HFFc6 (cell line): Measurements from ENCODE around the gene SLC13A3. TPM values are rescaled to one million over a fixed set of nuclear protein-coding genes. Genes with fewer than 3 reads are reported as not detected.

Experiments used
- DNase-seq: peaks from one replicate; pipeline ENCODE4 v3.0.0-alpha.2; 2018
- H3K27ac Mint-ChIP-seq: 2 replicates; pipeline ENCODE4 v1.8.0; 2020; ENCODE audit warnings: mild to moderate bottlenecking, mixed read lengths
- H3K27me3 Mint-ChIP-seq: 2 replicates; pipeline ENCODE4 v1.8.0; 2021; ENCODE audit warnings: mild to moderate bottlenecking, moderate library complexity, mixed read lengths; ENCODE audit not compliant: insufficient read depth
- H3K36me3 Mint-ChIP-seq: 2 replicates; pipeline ENCODE4 v1.8.0; 2021; ENCODE audit warnings: low read depth, mixed read lengths
- H3K4me1 Mint-ChIP-seq: 2 replicates; pipeline ENCODE4 v1.8.0; 2020; ENCODE audit warnings: low read depth, mixed read lengths
- H3K4me3 Mint-ChIP-seq: 2 replicates; pipeline ENCODE4 v1.8.0; 2020; ENCODE audit warnings: mild to moderate bottlenecking, moderate library complexity, mixed read lengths
- H3K9me3 Mint-ChIP-seq: 2 replicates; pipeline ENCODE4 v1.8.0; 2020; ENCODE audit warnings: mild to moderate bottlenecking, mixed read lengths
- CTCF ChIP-seq: fragments of 200-600 bp; sonication (generic); IDR thresholded peaks from 2 replicates; pipeline ENCODE4 v1.5.0; 2021; ENCODE audit warnings: antibody characterized with exemption, mild to moderate bottlenecking
- total RNA-seq, 6 experiments: library from RNA; stranded (reverse); fragmentation: NEBNext Ultra II Directional; extraction: Animal tissue kit (Norgen Biotek cat#: 25700); gene quantifications; 2 replicates in 1 of 6; 3 replicates in 5 of 6; pipeline ENCODE4 v1.2.3, GENCODE V29; 2021

The SLC13A3 gene
- total RNA-seq, 6 experiments from 2014 or later: 2.3 to 3.5 (median 2.7) TPM

- Mint-ChIP-seq H3K36me3 (peaks cover 3% of the 10 kb centered on the region), H3K4me1 (no peaks in the 10 kb centered on the region), H3K27me3 (no peaks in the 10 kb centered on the region; the same call in 1 of the 2 replicates), H3K27ac (no peak overlapping the region), H3K9me3 (peaks cover 3% of the 10 kb centered on the region), H3K4me3 (no peak overlapping the region)
- no peak for TF ChIP-seq CTCF
- DNase-seq: no peak
These were observed 14.3 kb upstream of the SLC13A3 start for GRCh38 chr20:46665602-46666001.

DNA sequence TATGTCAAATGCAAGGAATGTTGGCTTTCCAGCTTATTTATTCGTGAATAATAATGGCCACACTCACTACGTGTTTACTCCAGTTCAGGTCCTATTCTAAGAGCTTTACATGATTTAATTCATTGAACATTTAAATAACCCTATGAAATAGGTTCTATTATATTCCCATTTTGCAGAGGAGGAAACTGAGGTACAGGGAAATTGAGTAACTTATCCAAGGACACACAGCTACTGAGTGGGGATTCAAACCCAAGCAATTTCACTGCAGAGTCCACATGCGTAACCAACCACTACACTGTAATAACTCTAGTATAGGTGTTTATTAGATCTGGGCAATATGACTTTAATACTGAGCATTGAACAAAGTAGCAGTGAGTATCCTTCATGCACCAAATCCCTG lies 12.3 kb upstream of the SLC13A3 start:
- H3K27ac Mint-ChIP-seq: no peak overlapping the region
- peaks cover 1% of the 10 kb centered on the region for H3K27me3 Mint-ChIP-seq
- no peaks in the 10 kb centered on the region for H3K9me3 Mint-ChIP-seq
- H3K4me3 Mint-ChIP-seq: no peak overlapping the region
- no peak for TF ChIP-seq CTCF
- DNase-seq: no peak
- H3K36me3 Mint-ChIP-seq: no peaks in the 10 kb centered on the region
- H3K4me1 Mint-ChIP-seq: no peaks in the 10 kb centered on the region

- no peak for DNase-seq
- TF ChIP-seq CTCF: no peak
- Mint-ChIP-seq H3K9me3 (no peaks in the 10 kb centered on the region), H3K4me3 (no peak overlapping the region), H3K27ac (no peak overlapping the region), H3K36me3 (no peaks in the 10 kb centered on the region), H3K4me1 (no peaks in the 10 kb centered on the region), H3K27me3 (peaks cover 1% of the 10 kb centered on the region)
These were observed 10.4 kb upstream of the SLC13A3 start for GRCh38 chr20:46661659-46662058.

- H3K27me3 Mint-ChIP-seq: peaks cover 1% of the 10 kb centered on the region
- no peak overlapping the region for H3K4me3 Mint-ChIP-seq
- no peaks in the 10 kb centered on the region for H3K9me3 Mint-ChIP-seq
- no peak for TF ChIP-seq CTCF
- no peaks in the 10 kb centered on the region for H3K36me3 Mint-ChIP-seq
- no peaks in the 10 kb centered on the region for H3K4me1 Mint-ChIP-seq
- no peak overlapping the region for H3K27ac Mint-ChIP-seq
- DNase-seq: no peak
These were observed 9.2 kb upstream of the SLC13A3 start for GRCh38 chr20:46660487-46660886.

- H3K27ac Mint-ChIP-seq: no peak overlapping the region
- no peaks in the 10 kb centered on the region for H3K36me3 Mint-ChIP-seq
- H3K4me1 Mint-ChIP-seq: no peaks in the 10 kb centered on the region
- no peak overlapping the region for H3K4me3 Mint-ChIP-seq
- H3K27me3 Mint-ChIP-seq: peaks cover 1% of the 10 kb centered on the region; the same call in 1 of the 2 replicates
- H3K9me3 Mint-ChIP-seq: no peaks in the 10 kb centered on the region
- TF ChIP-seq CTCF: no peak
- DNase-seq: no peak
These were observed 6.4 kb upstream of the SLC13A3 start for GRCh38 chr20:46657618-46658017.

DNA sequence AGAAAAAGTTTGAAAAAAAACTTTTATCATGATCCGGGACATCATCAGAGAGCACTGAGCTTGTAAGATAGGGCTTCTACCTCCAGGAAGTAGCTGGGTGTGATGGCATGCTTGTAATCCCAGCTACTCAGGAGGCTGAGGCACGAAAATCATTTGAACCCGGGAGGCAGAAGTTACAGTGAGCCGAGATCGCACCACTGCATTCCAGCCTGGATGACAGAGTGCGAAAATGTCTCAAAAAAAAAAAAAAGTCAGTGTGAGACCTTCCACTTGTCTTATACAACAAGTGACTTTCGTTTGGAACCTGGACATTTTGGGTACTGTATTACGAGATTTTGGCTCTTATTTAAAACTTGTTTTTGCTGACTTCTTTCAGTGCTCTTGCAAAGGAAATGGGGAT lies 5.9 kb upstream of the SLC13A3 start:
- no peak for TF ChIP-seq CTCF
- H3K4me3 Mint-ChIP-seq: no peak overlapping the region
- no peak overlapping the region for H3K27ac Mint-ChIP-seq
- peaks cover 1% of the 10 kb centered on the region; the same call in 1 of the 2 replicates for H3K27me3 Mint-ChIP-seq
- no peak for DNase-seq
- H3K9me3 Mint-ChIP-seq: no peaks in the 10 kb centered on the region
- H3K36me3 Mint-ChIP-seq: no peaks in the 10 kb centered on the region
- no peaks in the 10 kb centered on the region for H3K4me1 Mint-ChIP-seq
